Measurements from ENCODE around the gene PATE4.

PATE4 gene

GRCh38 chr11:125833016-125833415 lies at the start of gene PATE4:
PATE4 (plus strand) TSS chr11:125833316; CDS start chr11:125833360, 44 bp downstream.
- in situ Hi-C loops (cut with HindIII; ENCODE audit: low sequenced_read_pairs): no loop called here
- TF ChIP-seq CTCF (IDR thresholded peaks at IDR 0.05; ENCODE audit: low read depth, low read length, missing control alignments): no peak
- no peak for DNase-seq (ENCODE audit: low read depth)
- H3K4me3 ChIP-seq (ENCODE audit: low read depth, low read length): no peak within 1 kb of the TSS

GRCh38 chr11:125784678-125785077 lies 48.4 kb upstream of the PATE4 start:
- TF ChIP-seq CTCF (IDR thresholded peaks at IDR 0.05; ENCODE audit: low read depth, low read length, missing control alignments): no peak
- in situ Hi-C loops (cut with HindIII; ENCODE audit: low sequenced_read_pairs): no loop called here
- no peak for DNase-seq (ENCODE audit: low read depth)
- no peak overlapping the region for H3K4me3 ChIP-seq (ENCODE audit: low read depth, low read length)

GRCh38 chr11:125787827-125788226 lies 45.3 kb upstream of the PATE4 start, which contains the start of gene PATE3:
PATE3 (plus strand) TSS chr11:125788127; CDS start chr11:125788152, 25 bp downstream.
- TF ChIP-seq CTCF (IDR thresholded peaks at IDR 0.05; ENCODE audit: low read depth, low read length, missing control alignments): no peak

GRCh38 chr11:125790825-125791224 lies 42.3 kb upstream of the PATE4 start:
- no peak for DNase-seq (ENCODE audit: low read depth)
- no peak for TF ChIP-seq CTCF (IDR thresholded peaks at IDR 0.05; ENCODE audit: low read depth, low read length, missing control alignments)
- in situ Hi-C loops (cut with HindIII; ENCODE audit: low sequenced_read_pairs): no loop called here
- no peak overlapping the region for H3K4me3 ChIP-seq (ENCODE audit: low read depth, low read length)

More at GRCh38 chr11:125787827-125788226, 45.3 kb upstream of the PATE4 start, which contains the start of gene PATE3:
- in situ Hi-C loops (cut with HindIII; ENCODE audit: low sequenced_read_pairs): no loop called here
- H3K4me3 ChIP-seq (ENCODE audit: low read depth, low read length): no peak within 1 kb of the TSS
- DNase-seq (ENCODE audit: low read depth): no peak

GRCh38 chr11:125797641-125798040 lies 35.5 kb upstream of the PATE4 start:
- in situ Hi-C loops (cut with HindIII; ENCODE audit: low sequenced_read_pairs): no loop called here
- no peak overlapping the region for H3K4me3 ChIP-seq (ENCODE audit: low read depth, low read length)
- TF ChIP-seq CTCF (IDR thresholded peaks at IDR 0.05; ENCODE audit: low read depth, low read length, missing control alignments): no peak
- DNase-seq (ENCODE audit: low read depth): no peak

- DNase-seq (ENCODE audit: low read depth): no peak
- no peak for TF ChIP-seq CTCF (IDR thresholded peaks at IDR 0.05; ENCODE audit: low read depth, low read length, missing control alignments)
- no peak overlapping the region for H3K4me3 ChIP-seq (ENCODE audit: low read depth, low read length)
- in situ Hi-C loops (cut with HindIII; ENCODE audit: low sequenced_read_pairs): no loop called here
These were observed 33.3 kb upstream of the PATE4 start for GRCh38 chr11:125799808-125800207.

- no peak for TF ChIP-seq CTCF (IDR thresholded peaks at IDR 0.05; ENCODE audit: low read depth, low read length, missing control alignments)
- DNase-seq (ENCODE audit: low read depth): no peak
- H3K4me3 ChIP-seq (ENCODE audit: low read depth, low read length): no peak overlapping the region
- in situ Hi-C loops (cut with HindIII; ENCODE audit: low sequenced_read_pairs): no loop called here
These were observed 30.7 kb upstream of the PATE4 start for GRCh38 chr11:125802387-125802786.
